Suprapubic skin (tissue), 4 donors: Measurements from ENCODE around the gene SEC24D.

Experiments used
- CTCF ChIP-seq, 2 donors: fragments of 200-600 bp in 1 of 2; fragments of 450-650 bp in 1 of 2; sonication (generic) in 1 of 2; IDR thresholded peaks; one replicate each; pipeline ENCODE4 v1.5.1; 2016 to 2019; ENCODE audit warnings: antibody characterized with exemption in 2 of 2, mild to moderate bottlenecking in 1 of 2, moderate library complexity in 1 of 2
- EP300 ChIP-seq: sonication (generic); formaldehyde crosslinking; IDR thresholded peaks from one replicate; pipeline ENCODE4 v1.6.1; 2017; ENCODE audit warnings: antibody characterized with exemption
- POLR2A ChIP-seq, 2 donors: fragments of 450-650 bp; IDR thresholded peaks; one replicate each; pipeline ENCODE4 v1.6.1; 2017; ENCODE audit warnings: antibody characterized with exemption in 2 of 2, mild to moderate bottlenecking in 2 of 2, moderate library complexity in 2 of 2
- POLR2AphosphoS5 ChIP-seq, 3 donors: sonication (generic); formaldehyde crosslinking; IDR thresholded peaks; one replicate each; pipeline ENCODE4 v1.6.1; 2017; ENCODE audit warnings: antibody characterized with exemption in 3 of 3

- TF ChIP-seq CTCF (IDR thresholded peaks at IDR 0.05) (no peak), POLR2A (IDR thresholded peaks at IDR 0.05) (no peak), POLR2AphosphoS5 (IDR thresholded peaks at IDR 0.05) (no peak), EP300 (no peak)
These were observed 14.7 kb upstream of the SEC24D start for GRCh38 chr4:118850488-118851173.
